Hematopoietic multipotent progenitor cell treated with erythropoietin and hydrocortisone succinate and interleukin-3 and kit ligand, for 8 days (in vitro differentiated cells): Measurements from ENCODE around the gene HAP1.

Source experiments
- DNase-seq: peaks from one replicate; pipeline ENCODE4 v3.0.0-alpha.2; 2015

Gene HAP1

DNA sequence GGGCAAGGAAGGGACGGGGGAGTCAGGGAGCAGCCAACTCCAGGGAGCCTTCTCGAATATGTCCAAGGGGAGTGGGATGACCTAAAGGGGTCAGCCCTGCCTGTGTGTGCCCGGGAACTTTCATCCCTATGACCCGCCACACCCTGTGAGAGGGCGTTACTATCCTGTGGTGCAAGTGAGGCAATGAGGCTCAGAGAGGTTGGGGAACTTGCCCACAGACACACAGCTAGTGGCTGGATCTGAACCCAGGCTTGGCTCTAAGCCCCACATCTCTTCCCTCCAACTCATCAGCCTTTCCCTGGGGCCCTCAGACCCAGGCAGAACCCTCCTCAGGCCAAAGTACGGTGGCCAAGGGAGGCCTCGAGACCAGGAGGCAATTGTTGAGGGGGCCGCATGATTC lies 28.9 kb upstream of the HAP1 start:
- no peak for DNase-seq

DNA sequence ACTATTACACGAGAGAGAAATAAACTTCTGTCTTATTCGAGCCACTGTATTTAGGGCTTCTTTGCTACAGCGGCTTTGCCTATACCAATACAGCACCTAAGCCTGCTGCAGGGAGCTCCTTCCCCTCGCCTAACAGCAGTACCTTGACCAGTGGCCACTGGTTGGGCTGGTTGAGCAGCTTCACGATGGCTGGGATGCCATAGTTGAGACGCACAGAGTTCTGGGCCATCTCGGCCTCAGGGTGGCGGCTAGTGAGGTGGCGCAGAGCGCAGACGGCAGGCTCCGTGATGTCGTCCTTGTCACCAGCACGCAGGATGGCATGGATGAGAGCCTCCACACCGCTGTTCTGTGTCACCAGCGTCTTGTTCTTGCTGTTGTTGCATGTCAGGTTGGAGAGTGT lies 28.4 kb upstream of the HAP1 start:
- DNase-seq = no peak

DNA sequence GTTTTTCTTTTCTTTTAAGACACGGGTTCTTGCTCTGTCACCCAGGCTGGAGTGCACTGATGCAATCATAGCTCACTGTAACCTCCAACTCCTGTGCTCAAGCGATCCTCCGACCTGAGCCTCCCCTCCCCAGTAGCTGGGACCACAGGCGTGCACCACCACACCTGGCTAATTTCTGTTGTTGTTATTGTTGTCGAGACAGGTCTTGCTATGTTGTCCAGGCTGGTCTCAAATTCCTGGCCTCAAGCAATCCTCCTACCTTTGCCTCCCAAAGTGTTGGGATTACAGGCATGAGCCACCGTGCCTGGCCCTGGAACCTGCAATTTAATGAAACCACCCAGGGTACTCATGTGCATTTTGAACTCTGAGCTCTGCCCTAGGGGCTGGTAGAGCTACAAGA lies 27.9 kb upstream of the HAP1 start:
- DNase-seq = no peak

DNA sequence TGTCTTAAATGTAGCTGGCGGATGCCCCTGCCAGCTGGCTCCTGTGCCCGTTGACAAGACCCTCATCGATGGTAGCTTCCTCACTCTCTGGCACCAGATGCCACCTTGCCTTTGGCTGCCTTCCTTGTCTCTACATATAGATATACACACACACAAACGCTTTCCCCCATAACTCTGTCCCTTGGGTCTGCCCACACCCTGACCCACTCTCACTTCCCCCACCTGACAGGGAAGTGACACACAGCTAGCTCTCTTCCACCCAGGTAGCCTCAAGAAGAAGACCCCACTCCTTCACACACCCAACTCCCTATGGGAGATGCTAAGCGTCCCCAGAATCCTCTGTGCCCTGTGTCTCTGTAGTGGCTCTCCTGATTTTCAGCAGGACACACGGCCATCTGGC lies 26.4 kb upstream of the HAP1 start:
- DNase-seq = no peak

DNA sequence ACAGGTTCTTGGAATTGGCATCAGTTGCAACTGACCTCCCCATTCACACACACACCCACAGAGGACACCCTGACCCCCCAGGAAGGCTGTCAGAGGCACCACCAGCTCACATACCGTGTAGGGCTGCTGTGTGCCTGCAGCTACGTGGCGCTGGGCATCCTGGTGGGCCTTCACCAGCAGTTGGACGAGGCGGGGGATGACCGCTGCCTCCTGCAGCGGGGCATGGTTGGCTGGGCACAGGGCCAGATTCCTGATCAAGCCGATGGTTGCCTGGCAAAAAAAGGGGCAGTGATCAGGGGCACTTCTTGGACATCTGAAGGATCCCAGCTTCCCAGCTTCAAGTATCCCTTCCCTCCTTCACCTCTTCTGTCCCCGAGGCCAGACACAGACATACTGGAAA lies 24.2 kb upstream of the HAP1 start:
- no peak for DNase-seq

DNA sequence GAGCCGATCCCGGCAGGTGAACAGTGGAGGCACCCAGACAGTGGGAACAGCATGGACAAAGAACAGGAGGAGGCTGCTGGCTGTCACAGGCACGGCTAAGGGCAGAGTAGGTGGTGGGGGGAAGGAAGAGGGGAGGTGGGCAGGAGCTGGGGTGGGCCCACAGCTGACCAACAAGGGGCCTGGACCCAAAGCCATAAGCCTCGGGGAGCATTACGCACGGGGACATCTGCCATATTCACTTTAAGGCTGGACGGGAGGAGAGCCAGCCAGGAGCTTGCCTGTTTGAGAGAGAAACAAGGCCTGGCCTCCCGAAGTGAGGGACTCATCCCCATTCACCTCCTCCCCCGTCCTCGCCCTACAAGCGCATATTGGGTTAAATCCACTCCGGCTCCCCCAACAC lies 19.6 kb upstream of the HAP1 start:
- DNase-seq = no peak

DNA sequence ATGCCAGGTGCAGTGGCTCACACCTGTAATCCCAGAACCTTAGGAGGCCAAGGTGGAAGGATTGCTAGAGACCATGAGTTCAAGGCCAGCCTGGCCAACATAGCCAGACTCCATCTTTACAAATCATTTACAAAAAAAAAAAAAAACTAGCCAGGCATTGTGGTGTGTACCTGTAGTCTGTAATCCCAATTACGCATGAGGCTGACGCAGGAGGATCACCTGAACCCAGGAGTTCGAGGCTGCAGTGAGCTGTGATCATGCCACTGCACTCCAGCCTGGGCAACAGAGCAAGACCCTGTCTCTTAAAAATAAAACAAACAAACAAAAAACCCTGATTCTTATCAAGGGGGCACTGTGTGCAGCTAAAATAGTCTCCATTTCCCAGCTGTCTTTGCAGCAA lies 16.8 kb upstream of the HAP1 start:
- DNase-seq = no peak

DNA sequence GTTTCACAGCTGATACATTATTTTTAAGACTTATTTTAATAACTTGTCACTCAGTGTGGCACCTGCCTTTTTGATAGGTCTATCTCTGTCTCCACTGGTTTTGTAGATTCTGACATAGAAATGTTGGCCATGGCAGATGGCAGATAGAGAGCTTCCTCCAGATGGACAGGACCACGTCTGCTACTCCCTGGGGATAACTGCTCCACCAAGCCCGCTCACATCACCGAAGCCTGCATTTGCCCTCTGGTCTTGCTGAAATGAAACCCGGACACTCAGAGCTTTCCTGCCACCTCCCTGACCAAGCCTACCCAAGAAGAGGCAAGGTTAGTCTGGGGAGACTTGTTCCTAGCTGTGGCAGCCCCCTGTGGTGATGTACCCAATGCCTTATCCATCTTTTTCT lies 16.4 kb upstream of the HAP1 start:
- no peak for DNase-seq

DNA sequence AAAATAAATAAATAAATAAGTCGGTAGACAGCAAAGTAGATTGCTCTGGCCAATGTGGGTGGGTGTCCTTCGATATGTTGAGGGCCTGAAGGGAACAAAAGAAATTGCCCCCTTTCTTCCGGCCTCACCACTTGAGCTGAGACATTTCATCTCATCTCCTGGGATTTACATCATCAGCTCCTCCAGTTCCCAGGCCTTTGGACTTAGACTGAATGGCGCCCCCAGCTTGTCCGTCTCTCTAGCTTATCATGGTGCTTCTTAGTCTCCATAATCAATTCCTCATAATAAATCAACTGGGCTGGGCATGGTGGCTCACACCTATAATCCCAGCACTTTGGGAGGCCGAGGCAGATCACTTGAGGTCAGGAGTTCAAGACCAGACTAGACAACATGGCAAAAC lies 13.8 kb upstream of the HAP1 start:
- no peak for DNase-seq

DNA sequence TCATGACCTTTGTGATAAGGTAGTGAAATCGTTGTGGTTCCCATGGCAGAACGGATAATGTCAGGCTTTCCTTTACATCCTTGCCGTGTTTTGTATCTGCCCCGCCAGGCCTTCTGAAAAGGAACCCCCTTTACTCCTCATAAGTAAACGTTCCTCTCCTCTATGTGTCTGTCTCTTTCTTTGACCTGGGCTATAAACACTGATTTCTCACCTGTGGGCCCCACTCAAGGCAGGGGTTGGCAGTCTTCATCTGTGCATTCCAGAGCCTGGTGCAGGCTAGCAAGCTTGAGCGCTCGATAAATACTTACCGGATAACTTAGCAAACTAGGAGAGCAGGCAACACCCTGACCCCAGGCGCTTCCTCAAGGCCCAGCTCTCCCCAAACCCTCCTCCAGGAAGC lies 7.3 kb upstream of the HAP1 start:
- DNase-seq = no peak

DNA sequence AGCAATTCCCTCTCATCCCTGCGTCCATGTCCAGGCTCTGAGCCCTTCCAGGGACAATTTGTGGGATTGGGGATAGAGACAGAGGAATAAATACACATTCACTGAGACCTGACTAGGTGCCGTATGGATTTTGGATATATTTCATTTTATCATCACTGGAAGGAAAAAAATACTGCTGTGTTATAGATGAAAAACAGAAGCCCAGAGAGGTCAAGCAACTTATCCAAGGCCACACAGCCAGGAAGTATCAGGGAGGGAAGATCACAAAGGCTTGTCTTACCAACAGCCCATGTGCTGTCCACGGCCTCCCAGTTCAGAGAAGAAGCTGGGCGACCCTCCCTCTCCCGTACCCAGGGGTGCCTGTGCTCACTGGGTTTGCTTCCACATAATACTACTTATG lies 6.1 kb upstream of the HAP1 start:
- DNase-seq = no peak

DNA sequence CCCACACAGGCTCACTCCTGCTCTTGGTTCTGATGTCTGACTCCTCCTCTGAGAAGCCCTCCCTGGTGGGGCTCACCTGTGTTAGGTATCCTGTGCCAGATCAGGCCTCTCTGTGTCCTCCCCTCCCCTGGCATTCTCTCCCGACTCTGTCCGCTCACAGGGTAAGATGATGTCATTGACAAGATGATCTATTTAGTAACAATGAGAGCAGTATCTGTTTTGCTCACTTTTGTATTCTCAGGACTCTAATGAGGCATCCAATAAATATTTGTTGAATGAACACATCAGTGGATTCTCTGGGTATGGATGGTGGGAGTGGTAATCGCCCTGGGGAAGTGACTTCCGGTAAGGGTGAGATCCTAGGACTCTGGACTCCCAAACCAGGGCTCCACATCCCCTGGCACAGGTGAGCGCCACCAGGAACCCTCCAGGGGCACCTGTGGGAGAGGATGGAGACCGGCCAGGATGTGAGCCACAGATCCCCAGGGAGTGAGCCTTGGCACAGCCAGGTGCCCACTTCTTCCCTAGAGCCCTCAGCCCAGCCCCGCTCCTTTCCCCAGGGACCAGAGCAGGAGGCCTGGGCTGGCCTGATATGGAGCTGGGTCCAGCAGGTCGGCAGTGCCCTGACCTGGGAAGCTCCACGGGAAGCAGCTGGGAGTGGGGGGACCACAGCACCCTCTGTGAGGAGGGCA lies 5.4 kb upstream of the HAP1 start:
- no peak for DNase-seq

DNA sequence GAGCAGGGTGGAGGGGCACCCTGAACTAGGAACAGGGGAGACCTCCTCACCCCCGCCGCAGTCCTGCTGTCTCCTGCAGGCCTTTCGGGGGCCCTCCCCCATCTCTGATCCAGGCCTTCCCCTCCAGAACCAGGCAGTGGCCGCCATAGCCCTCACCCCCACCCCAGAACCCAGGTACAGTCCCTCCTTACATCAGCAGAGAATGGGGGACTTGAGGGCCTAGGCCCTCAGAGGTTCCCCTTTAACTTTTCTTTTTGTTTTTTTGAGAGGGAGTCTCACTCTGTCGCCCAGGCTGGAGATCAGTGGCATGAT lies 4.3 kb upstream of the HAP1 start:
- no peak for DNase-seq

DNA sequence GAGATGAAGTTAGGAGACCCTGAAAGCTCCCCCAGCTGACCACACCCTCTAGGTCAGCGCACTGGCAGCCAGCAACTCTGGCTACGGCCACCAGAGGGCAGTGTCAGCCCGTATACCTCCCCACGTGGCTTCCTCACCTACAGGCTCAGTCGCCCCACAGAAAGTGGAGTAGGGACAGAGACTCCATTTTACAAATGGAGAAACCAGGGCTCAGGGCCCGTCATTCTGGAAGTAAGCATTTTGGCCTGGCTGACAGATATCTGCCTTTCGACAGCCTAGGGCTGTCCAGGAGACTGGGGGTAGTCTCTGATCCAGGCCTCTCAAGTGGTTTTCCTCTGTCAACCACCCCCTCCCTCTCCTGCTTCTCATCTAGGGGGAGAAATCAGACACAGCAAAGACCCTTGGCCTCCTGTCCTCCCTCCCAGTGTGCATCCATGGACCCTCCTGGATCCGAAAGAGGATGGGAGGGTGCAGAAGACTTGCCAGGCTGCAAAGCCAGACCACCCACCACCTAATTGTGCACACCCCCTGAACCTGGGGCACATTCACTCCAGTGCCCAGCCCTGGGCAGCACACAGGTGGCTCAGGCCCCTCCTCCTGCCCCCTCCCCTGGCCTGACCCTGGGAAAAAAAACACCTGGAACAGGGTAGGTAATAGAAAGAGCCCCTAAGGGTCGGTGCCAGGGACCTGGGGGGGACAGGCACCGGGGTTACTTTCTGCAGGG lies 3.8 kb upstream of the HAP1 start:
- DNase-seq = peak; percentile 80

DNA sequence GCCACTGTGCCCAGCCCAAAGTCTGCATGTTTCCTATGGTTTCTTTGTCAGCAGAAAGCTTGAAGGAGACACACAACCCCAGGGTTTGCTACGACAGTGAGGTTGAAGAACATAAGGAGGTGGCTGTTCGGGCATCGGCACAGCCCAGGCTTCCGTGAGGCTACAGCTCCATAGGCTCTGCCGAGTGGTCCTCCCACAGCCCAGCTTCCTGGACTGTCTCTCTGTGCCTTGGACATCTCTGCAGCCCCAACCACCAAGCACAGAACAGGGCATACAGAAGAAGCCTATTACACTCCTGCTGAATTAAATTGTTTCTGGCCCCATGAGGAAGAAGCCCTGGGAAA lies 3.2 kb upstream of the HAP1 start:
- DNase-seq = no peak

DNA sequence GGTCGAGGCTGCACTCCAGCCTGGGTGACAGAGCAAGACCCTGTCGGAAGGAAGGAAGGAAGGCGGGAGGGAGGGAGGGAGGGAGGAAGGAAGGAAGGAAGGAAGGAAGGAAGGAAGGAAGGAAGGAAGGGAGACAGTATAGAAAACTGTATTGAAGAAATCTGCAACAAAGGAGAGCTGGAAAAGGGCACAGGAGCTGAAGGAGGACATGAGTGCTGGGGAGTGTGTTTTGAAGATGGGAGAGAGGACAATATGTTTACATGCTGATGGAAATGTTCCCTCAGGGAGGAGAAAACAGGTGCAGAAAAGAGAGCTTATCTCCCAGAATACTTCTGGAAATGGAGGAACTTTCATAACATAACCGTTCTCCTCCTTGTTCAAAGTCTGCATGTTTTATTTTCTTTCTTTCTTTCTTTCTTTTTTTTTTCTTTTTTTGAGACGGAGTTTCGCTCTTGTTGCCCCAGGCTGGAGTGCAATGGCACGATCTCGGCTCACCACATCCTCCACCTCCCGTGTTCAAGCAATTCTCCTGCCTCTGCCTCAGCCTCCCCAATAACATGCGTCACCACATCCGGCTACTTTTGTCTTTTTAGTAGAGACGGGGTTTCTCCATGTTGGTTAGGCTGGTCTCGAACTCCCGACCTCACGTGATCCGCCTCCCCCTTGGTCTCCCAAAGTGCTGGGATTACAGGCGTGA lies 2.7 kb upstream of the HAP1 start:
- DNase-seq = no peak

DNA sequence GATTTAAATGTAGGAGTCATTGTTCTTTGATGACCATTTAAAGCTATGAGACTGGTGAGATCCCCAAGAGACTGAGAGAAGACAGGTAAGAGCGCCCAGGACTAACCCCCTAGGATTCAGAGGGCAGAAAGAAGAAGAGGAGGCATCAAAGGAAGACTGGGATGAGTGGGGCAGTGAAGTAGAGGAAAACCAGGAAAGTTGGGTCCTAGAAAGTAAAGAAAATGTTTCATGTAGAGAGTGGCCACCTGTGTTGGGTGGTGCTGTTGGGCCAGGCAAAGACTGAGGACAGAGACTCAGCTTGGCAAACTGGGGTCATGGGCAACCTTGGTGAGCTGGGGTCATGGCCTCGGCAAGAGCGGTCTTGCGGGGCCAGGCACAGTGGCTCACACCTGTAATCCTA lies 1.3 kb upstream of the HAP1 start:
- no peak for DNase-seq

DNA sequence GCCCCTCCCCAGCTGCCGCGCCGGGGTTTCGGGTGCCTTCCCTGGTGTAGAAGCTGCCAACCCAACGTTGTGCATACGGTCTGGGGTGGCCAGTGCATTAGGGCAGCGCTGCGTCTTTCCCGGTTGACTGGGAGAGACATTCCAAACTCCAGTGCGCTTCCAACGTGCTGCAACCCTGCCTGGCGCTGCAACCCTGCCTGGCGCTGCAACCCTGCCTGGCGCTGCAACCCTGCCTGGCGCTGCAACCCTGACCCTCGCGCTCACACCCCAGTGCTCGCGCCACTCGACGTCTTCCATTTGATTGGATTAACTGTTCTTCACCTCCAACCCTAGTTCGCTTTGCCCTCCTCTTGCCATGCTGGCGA lies 488 bp upstream of the HAP1 start:
- no peak for DNase-seq

DNA sequence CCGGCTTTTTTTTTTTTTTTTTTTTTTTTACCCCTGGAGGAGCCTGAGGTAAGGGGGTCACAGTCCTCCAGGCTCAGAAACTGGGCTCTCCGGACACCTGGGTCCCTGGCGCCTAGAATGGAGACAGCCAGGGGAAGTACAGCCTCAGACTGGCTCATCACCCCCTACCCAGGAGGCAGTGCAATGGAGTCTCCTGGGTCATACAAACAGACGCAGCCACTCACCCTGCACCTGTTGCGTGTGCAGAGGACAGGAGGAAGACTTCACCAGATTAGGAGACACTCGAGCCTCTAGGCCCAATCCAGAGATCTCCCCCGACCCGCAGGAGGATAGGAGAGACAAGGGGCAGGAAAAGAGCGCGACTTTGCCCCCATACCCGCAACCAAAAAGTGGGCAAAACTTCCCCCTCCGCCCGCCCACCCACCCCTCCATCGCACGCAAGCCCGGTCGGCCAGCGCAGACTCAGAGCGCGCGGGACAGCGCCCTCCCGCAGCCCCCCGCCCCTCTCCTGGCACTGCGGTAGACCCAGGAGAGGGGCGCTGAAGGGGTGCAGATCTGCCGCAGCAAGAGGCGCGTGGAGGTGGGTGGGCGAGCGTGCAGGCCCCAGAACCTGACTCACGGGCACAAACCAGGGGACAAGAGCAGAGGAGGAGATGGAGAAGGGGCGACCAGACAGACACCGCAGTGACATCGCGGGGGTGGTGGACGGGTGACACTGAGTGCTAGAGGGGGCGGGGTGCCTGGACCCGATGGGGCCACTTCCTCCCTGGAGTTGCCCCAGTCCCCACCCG lies 900 bp downstream of the HAP1 start:
- DNase-seq = no peak

DNA sequence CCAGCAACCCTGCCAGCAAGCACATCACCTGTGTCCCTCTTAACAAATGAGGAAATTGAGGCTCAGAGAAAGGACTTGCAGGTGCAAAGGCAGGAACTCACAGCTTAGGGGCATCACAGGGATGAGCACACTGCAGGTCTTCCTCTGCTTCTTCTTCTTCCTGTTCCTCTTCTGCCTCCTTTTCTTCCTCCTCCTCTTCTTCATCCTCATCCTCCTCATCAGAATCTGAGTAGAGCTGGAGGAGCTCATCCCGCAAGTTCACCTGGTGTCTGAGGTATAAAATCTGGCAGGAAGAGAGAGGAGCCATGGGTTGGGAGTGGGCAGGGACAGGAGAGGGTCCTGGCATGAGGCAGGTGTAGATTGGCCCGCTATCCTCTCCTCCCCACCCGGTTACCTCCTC lies 2.6 kb downstream of the HAP1 start:
- no peak for DNase-seq

DNA sequence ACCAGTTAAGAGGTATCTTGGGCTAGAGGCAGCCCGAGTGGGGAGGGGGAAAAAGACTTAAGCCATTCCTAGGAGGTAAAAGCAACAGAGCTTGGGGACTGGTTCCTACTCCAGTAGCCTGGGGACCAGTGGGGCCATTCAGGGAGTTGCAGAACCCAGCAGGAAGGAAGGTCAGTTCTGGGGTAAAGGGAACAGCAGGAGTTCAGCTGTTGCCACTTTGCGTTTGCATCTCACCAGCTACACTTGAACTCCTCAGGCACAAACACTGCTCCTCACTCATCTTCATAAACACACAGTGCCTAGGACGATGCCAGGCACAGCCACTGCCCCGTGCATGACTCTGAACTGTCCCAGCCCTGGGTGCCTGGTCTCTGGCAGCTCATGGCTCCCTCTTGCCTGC lies 4.0 kb downstream of the HAP1 start:
- no peak for DNase-seq

DNA sequence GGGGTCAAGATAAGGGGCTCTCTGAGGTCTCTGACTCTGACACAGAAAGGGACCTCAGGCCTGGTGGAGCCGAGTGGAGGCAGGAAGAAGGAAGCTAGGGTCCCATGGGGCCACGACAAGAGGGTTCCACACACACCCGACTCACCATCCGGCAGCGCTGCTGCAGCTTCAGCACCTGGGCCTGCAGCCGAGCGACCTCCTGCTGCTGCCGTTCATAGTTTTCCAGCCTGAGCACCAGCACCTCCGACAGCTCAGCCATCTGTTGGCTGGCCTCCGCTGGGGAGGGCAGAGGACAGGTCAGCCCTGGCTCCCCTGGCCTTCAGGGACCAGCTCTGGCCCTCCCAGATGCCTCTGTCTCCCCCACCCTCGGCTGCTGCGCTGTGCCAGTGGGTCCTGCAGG lies 6.4 kb downstream of the HAP1 start:
- no peak for DNase-seq

DNA sequence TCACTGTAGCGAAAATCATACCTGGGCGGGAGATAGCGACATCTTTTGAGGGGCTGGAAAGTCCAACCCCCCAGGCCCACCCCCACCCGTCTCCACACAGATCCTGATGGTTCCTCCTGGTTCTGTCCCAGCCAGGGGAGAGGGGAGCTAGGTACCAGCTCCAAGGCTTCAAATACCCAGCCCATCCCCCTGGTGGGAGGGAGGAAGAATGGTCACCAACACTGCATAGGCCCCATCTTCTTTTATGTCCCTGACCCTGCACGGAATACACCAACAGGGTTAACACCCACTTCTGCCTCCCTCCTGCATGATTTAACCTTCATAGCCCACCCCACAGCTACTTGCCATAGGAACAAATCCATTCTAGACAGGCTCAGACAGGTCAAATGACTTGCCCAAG lies 9.3 kb downstream of the HAP1 start:
- DNase-seq = no peak

DNA sequence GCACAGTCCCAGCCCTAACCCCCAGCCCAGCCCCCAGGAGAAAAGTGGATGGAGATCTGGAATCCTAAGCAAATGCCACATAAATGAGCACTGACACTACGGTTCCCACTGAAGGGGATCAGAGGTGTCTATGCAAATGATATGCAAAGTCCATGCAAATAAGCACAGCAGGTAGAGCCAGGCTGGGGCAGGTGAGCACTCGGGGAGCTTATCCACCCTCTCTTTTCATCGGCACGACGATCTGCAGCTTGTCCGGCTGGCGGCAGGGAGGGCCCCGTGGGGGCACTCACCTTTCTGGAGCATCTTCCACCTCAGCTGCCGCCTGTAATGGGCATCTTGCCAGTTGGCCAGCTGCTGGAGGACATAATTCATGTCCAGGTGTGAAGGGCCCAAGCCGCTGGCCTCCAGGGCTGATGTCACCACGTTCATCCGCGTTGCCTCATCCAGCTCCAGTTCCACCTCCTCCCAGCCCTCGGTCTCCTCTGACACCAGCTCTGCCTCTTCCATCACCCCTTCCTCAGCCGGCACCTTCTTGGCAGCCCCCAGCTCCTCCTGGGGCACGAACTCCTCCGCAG lies 9.9 kb downstream of the HAP1 start:
- DNase-seq = no peak
